GM19397 (cell line): ENCODE results near the gene TLE3.

ENCODE experiments used
- ATAC-seq: cut with Tn5 transposase; IDR thresholded peaks from one replicate; pipeline ENCODE4 v1.9.1; 2021; ENCODE audit warnings: mild to moderate bottlenecking, moderate library complexity; ENCODE audit not compliant: unreplicated experiment

The TLE3 gene

DNA sequence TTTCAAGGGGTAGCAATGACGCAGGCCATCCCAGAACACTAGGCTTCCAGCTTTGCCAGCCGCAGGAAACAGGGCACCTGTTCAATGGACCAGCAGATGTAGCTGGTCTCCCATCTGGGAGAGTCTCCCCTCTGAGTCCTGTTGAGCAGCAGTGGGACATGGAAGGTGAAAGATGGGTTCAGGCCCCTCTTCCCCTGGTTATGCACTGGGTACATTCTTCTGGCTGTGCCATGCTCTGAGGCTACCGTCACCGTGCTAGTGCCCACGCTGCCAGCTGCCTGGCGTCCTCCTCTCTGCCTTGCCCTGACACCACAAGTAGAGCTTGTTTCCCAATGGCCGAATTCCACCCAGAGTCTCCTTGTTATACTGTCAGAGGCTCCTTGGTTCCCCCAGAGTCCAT lies 63.1 kb downstream of the TLE3 start:
- ATAC-seq, result no peak

DNA sequence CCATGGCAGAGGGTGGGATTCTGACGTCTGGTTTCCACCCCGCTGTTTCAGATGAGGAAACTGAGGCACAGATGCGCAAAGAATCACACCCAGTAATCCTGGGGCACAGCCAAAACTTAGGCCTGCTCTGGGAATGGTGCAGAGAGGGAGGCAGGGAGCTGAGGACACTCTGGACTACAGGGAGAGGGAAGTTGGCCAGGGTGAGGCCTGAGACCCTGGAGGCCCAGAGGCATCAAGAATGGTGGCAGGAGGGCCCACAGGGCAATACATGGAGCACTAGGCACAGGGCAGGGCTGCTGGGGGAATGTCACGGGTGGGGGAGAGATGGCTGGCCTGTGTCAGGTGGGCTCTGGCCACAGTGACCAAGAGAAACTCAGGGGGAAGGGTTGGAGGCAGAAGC lies 63.6 kb downstream of the TLE3 start:
- no peak for ATAC-seq

DNA sequence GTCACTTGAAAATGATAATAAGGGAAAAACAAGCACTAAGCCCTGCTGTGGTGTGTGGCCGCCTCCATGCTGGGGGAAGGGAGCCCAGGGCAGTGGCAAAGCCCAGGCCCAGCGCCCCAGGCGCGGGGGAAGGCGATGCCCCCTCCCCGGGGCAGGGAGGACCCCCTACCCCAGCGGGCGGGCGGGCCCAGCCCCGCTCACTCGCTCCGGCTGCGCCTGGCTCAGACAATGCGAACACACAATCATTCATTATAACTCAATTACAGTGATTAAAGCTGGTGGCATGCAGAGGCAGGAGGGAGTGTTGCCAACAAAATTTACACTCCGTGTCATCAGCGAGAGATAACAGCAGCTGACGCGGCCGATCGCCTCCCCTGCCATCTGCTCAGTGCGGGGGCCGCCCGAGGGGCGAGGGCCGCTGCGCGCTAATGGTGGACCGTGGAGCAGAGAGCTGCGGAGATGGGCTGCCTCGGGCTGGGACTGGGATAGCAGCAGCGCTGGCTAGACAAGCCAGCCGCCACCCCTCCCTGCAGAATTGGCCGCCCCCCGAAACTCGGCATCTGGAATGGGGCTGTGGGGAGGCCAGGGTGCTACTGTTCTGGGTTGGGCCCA lies 64.1 kb downstream of the TLE3 start:
- ATAC-seq, result no peak

DNA sequence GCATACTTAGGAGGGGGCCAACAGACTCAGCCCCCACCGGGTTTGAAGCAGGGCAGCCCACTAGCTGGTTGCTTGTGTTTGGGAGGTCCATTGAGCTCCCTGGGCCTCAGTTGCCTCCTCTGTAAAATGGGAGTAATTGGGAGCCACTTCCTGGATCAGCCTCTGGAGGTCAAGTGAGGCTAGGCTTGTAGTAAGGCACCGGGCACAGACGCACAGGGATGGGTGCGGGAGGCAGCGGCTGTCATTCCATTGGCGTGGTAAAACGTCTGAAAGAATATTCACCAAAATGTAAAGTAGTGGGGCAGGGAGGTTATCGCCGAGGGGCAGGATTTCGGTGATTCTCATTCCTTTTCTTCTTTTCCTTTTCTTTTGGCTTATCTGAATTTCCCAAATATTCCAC lies 64.6 kb downstream of the TLE3 start:
- ATAC-seq, result no peak

DNA sequence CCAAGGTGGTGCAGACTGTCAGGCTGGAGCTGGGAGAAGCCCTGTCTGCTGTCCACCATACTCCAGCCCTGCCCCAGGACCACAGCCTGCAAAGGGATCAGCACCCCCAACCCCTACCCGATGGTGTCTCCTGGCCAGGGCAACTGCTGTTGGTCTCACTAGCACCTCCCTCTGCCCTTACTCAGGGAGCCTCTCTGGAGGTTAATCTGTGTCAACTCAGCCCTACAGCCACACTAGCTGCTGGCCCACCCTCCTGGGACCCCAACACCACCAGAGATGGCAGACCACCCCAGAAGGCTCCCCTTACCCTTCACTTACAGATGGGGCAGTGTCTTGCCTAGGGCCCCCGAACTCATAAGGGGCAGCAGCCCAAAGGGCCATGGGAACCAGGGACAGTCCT lies 65.2 kb downstream of the TLE3 start:
- no peak for ATAC-seq

DNA sequence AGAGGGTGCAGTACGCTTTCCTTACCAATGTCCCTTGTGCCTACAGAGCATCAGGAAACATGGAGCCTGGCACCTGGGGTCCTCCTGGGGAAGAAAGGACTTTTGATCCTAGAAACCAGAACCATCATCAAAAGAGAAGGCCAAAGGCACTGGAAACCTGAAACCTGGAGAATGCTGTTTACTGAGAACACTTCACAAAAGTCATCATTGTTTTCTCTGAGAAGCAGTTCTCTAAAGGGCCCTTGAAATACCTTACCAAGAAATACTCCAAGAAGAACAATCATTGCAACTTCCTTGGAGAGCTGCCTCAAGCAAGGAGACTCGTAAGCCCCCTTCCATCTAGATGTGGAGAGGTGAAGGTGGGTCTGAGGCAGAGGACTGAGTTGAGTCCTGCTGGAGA lies 66.0 kb downstream of the TLE3 start:
- no peak for ATAC-seq

DNA sequence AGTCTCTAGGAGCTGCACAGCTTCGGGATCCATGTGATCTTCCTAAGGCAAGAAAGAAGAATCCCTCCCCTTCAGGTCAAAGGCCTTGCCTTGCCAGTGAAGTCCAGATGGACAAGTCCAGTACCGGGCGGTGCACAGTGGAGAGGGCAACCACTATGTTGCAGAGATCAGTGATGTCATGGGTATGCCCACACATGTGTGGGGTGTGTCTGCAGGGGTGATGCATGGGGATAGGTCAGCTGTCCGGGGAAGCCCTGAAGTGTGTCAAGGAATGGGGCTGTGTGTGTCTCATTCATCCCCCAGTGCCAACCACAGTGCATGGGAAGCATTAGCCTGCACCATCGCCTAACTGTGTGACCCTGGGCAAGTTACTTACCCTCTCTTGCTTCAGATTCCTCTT lies 66.5 kb downstream of the TLE3 start:
- no peak for ATAC-seq

DNA sequence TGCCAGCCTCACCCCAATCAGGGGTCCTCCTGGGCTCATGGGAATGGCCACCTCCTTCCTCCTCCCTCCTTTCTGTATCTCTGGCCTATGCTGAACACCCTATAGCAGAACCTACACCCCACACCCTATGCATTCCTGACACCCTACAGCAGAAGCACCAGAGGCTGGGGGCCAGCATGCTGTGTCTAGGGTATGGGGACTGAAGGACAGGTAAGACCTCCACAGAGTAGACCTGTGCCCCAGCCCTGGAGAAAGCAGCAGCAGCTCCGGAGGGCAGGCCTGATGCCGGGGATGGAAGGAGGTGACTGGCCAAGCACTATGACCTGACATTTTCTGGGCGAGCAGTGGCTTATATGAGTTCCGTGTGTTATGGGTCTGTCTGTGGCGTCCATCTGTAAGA lies 66.9 kb downstream of the TLE3 start:
- ATAC-seq, result no peak

DNA sequence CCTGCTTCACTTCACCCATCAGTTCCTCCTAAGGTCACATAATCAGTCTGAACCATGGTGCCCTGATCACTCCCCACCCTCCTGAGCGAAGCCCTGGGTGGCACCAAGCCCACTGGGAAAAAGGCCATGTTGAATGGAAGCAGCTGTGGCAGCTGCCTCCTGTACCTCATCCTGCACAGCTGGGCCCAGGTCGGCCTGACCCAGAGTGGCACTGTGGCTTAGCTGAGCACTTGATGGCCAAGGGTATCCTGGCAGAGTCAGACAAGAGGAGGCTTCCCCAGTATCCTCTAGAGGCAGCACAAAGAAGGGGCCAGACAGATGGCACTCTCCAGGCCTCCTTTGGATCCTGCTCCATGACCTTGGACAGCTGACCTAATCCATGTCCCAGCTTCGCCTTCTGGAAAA lies 68.4 kb downstream of the TLE3 start:
- ATAC-seq, result no peak

DNA sequence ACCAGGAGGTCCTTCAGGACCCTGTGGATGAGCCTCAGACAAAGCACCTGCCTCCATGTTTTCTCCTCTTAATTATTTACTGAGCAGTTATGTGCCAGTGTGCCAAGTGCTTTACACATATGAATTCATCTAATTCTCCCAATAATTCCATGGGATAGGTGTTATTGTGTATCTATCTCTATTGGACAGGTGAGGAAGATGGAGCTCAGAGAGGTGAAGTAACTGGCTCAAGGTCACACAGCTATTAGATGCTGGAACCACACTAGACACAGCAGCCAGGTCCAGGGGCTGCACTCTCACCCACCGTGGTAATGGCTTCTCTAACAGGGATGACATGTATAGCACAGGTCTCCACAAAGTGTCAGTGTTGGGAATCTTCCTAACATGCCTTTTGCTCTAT lies 70.2 kb downstream of the TLE3 start:
- ATAC-seq, result no peak

DNA sequence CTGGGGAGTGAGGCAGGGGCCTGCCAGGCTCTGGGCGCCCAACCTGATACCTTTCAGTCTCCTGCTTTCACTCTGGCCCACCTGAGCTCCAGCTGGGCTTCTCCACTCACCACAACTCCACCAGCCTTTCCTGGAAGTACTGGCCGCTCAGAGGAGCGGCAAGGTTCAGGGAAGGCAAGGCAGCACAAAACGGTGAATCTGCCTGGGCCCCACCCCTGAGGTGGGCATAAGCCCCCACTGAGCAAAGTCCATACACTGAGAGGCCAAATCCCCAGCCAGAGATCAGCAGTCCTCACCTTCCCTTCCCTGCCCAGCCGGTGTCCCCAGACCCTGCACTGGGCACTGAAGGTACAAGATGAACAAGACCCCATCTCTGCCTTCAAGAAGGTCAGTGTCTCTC lies 70.7 kb downstream of the TLE3 start:
- no peak for ATAC-seq

DNA sequence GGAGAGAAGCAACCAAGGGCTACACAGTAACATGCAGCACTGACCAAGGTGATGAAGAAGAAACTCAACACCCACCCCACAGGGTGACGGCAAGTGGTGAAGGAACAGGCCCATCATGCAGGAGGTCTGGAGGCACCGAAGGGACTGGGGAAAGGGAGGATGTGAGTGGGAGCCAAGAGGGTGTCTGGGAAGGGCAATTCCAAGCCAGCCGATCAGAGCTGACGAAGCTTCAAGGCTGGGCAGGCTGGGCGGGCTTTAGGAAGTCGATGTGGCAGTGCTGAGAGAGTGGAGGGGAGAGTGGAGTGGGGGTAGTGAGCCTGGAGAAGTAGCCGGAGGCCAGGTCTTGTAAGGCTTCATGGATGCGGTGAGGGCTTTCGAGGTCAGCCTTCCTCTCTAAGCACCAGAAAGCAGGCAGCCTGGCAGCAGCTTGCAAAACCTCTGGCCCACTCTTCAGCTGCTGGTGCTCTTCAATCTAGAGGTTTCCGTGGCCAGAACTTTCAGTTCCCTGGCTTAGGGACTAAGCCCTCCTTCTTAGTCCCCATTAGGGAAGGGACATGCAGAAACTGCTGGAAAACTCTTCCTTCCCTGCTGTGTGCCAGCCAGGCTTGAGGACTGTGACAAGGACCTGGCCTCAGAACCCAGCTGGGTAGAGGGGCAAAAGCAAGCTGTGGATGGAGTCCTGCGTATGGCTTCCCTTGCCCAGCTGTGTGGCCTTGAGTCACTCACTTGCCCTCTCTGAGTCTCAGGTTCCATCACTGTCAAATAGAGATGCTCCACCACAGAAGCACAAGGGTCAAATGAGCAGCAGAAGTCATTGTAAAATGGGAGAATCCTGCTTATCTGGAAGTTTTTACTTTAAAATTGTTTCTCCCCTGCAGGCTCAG lies 72.1 kb downstream of the TLE3 start:
- ATAC-seq, result no peak

DNA sequence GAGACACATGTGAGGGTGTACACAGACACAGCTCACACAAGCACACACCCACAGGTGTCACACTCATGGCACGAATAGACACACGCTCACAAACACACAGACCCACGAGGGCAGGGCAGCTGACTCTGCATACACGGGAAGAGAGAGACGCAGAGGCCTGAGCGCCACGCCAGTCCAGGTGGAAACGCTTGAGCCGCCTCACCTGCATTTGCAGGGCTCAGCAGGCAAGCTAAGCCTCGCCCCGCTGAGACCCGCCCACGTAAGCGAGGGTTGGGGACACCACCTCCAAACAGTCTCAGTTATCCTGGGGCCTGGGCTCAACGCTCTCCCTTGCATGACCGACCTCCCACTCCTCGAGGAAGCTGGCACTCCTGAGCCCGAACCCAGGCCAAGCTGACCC lies 73.2 kb downstream of the TLE3 start:
- ATAC-seq, result no peak

DNA sequence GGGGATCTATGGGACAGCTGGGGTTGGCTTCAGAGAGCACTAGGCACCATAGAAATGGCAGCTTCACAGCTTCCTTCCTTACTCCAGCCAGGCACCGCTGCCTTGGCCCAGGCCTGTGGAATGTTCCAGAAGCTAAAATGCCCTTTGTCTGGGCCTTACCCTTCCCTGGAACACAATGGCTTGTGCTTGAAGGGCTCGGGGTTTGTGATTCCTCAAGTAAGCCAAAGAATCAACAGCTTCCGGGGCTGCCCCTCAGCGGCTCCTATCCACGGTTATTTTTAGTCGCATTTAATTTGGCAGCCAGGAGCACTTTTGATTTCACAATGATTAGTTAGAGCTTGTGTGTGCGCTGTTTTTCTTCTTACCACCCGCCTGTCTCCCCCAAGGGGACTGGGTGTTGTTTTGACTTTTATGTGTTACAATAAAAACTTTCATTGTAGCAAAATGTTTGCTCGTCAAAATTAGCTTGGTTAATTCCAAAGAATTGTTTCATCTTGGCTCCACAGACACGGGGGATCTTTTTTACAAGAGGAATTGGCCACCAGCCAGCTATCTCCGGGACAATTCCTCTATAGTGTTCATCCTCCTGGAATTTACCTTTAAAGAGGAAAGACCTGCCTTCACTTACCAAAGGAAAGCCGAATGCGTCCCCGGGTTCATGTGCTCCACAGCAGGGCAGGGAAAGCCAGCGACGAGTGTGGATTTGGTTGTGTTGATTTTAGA lies 73.8 kb downstream of the TLE3 start:
- ATAC-seq, result no peak

DNA sequence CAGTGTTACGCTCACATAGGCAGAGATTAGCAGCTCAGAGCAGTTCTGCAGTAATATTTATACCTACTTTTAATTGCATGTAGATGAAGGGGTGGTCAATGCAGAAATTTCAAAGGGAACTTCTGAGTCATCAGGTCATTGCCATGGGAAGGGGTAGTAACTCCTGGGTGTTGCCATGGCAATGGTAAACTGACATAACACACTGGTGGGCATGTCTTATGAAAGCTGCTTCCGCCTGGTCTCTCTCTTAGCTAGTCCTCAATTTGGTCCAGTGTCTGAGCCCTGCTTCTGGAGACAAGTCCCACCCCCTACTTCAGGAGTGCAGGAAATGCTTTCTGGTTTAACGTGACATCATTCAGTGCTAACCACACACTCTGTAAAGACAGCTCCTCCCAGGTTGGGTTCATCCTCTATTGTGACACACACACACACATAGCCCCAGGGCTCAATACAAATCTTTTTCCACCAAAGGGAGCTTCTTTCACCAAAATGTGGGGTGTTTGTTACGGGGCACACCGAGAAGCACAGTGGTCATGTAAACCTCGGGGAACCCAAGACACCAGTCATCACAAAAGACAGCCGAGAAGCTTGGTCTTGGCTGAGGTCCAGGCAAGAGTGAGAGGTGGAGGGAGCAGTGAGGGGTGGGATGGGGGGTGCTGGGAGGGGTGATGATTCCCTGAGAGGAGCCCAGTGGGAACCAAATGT lies 74.5 kb downstream of the TLE3 start:
- ATAC-seq, result peak; percentile 64

DNA sequence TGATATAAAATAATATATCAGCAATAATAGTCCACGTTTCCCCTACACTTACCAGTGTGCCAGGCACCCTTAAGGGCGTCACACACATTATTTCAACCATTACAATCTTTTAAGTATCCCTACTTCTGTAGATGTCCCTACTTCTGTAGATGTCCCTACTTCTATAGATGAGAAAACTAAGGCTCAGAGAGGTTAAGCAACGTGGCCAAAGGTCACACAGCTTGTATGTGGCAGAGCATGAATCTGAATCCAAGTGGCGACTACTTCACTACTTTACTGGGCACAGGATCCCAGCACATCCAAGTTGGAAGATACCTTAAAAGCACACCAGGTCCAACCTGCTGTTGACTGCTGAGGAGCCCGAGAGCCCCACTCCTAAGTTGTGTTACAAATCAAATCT lies 77.5 kb downstream of the TLE3 start:
- no peak for ATAC-seq

DNA sequence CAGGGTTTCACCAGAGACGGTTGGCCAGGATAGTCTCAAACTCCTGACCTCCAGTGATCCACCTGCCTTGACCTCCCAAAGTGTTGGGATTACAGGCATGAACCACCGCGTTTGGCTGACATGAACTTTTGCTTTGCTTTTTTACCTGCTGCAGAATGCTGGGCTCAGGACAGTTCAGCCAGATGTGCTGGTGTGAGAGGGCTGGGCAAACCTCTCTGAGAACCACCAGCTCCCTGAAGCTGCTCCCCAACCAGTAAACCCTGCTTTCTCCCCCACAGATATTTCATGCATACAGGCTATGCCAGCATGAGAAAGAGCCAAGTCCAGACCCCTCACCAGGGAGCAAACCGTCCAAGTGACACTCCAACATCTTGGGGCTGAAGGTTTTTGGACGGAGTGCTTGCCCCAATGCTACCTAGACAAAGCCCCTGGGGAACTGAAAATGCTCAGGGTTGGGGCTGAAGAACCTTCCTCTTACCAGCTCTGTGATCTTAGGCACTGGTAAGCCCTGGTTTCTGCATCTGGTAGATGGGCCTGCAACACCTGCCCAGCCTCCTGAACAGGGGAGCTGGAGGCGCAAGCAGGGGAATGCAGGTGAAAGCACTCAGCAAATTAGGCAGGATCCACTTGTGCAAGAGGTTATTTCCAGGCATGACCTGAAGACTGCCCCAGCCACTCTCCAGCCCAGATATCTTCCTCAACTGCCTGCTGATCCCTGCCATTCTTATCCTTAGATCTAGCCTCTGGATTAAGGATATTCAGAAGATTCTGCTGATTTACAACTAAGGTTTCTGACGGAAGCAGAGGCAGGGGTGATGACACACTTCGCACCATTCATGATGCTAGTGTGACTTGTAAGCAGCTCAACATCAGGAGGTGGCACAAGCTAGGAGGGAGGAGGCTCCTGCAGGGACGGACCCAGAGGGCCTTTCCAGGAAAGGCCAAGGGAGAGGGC lies 78.8 kb downstream of the TLE3 start:
- ATAC-seq, result no peak

DNA sequence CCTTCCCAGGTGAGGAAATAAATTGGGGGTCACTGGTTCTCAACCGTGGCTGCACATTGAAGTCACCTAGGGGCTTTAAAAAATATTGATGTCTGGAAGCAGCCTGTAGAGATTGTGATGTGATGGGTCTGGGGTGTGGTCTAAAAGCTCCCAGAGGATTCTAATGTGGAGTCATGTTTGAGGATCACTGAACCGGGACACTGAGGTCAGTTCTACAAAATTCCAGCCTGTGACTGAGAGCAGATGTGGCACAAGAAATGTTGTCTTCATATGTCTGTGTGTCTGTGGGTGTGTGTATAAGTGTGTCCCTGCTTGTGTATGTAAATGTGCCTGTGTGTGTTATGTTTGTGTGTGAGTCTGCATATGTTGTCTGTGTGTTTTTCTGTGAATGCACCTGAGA lies 79.9 kb downstream of the TLE3 start:
- no peak for ATAC-seq

DNA sequence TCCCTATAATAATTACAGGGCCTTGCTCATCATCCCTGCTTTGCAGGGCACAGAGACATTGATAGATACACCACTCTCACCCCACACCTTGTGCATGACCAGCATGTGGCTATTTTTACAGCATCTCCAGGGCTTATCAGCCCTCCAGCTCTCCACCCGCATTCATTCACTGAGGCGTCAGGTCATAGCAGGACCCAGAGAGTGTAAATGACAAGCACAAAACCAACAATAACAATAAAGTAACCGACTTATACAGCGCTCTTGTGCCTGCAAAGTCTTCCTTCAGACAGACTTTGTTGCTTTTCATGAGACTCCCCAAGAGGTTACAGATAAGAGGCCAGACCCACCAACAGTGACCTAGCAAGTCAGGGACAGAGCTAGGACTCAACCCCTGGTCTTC lies 80.7 kb downstream of the TLE3 start:
- ATAC-seq, result no peak

DNA sequence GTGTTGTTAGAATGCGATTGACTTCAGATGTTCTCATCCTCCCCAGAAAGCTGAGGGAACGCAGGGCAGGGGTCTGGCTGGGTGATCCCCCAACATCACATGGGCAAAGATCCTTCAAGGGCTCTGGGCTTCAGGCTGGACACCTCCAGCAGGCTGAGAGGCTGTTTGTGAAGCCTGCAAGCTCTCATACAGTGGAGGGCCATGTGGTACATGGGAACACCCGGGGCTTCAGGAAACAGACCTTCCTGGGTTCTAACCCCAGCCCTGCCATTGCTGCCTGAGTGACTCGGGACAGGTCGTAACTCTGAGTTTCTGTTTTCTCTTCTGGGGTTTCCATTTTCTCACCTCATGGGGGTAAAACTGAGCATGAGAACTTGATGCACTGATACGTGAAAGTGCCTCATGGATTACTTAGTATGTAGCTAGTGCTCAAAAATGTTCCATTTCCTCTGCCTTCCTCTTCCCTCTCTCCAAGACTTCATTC lies 81.2 kb downstream of the TLE3 start:
- no peak for ATAC-seq
